ENCODE results near the gene DPP9. TPM values are rescaled to one million over a fixed set of nuclear protein-coding genes. Genes with fewer than 3 reads are reported as not detected.

DPP9 gene
- polyA plus RNA-seq, 3 donors, result 12.6 to 23.8 (median 13.9) TPM

GRCh38 chr19:4640247-4641000 lies 83.2 kb downstream of the DPP9 start:
- intact Hi-C loops (cut with micrococcal nuclease), result no loop called here
- peaks cover 0 to 3% (median 2%) of the 10 kb centered on the region in 3 donors for H3K27me3 Mint-ChIP-seq (ENCODE audit: low read depth in 3 of 3)
- H4K20me1 ChIP-seq (ENCODE audit: insufficient read depth, low read length), result peaks cover 9% of the 10 kb centered on the region
- WGBS (ENCODE audit: insufficient coverage), result 82% methylated on average over 14 of the region's 17 CpGs
- no peaks in the 10 kb centered on the region for H3K36me3 ChIP-seq (replicated peaks in 1 of 2; ENCODE audit: control insufficient read depth in 1 of 2, insufficient read depth in 2 of 2, low read length in 2 of 2)
- peak overlapping the region; percentile 98 to 99 for H3K4me3 Mint-ChIP-seq
- no peak for DNase-seq
- no peak for TF ChIP-seq CTCF (IDR thresholded peaks at IDR 0.05)
- H3K9ac ChIP-seq (ENCODE audit: insufficient read depth, low read length, poor library complexity, severe bottlenecking), result peak overlapping the region; percentile 84
- peak overlapping the region in 2 of 7 donors; percentile 61 to 75 for H3K27ac Mint-ChIP-seq
- no peaks in the 10 kb centered on the region for H3K9me3 Mint-ChIP-seq
- peaks cover 43 to 52% of the 10 kb centered on the region in 2 donors for H3K4me1 ChIP-seq (ENCODE audit: control insufficient read depth in 1 of 2, insufficient read depth in 2 of 2, low read length in 2 of 2)
- peak overlapping the region; percentile 94 for H2AFZ ChIP-seq (ENCODE audit: insufficient read depth, low read depth, low read length, poor library complexity, severe bottlenecking)
- H3K4me1 Mint-ChIP-seq, result peaks cover 38% of the 10 kb centered on the region
- H3K4me3 ChIP-seq (replicated peaks in 1 of 3; ENCODE audit: low read depth in 2 of 3, low read length in 3 of 3), result peak overlapping the region; percentile 94 to 99 (median 96)
- H3K9me3 ChIP-seq (replicated peaks in 1 of 2; ENCODE audit: control insufficient read depth in 1 of 2, insufficient read depth in 1 of 2, low read length in 2 of 2), result no peaks in the 10 kb centered on the region
- H3K27ac ChIP-seq (ENCODE audit: low read depth in 1 of 2, low read length in 2 of 2), result peak overlapping the region in 1 of 2 donors; percentile 81
- H3K4me2 ChIP-seq (replicated peaks; ENCODE audit: extremely low read depth, low read length, poor library complexity, severe bottlenecking), result peak overlapping the region; percentile 99
- peaks cover 0 to 3% of the 10 kb centered on the region in 2 donors for H3K36me3 Mint-ChIP-seq
- H3K27me3 ChIP-seq (ENCODE audit: control insufficient read depth in 2 of 2, insufficient read depth in 2 of 2, low read length in 2 of 2), result no peaks in the 10 kb centered on the region
- H3K79me2 ChIP-seq (ENCODE audit: insufficient read depth, low read length), result peaks cover 23% of the 10 kb centered on the region

GRCh38 chr19:4639531-4640246 lies 84.0 kb downstream of the DPP9 start:
- Histone ChIP-seq H3K27me3 (ENCODE audit: control insufficient read depth in 2 of 2, insufficient read depth in 2 of 2, low read length in 2 of 2) (no peaks in the 10 kb centered on the region), H3K4me2 (replicated peaks; ENCODE audit: extremely low read depth, low read length, poor library complexity, severe bottlenecking) (peak overlapping the region; percentile 99), H3K79me2 (ENCODE audit: insufficient read depth, low read length) (peaks cover 23% of the 10 kb centered on the region), H3K36me3 (replicated peaks in 1 of 2; ENCODE audit: control insufficient read depth in 1 of 2, insufficient read depth in 2 of 2, low read length in 2 of 2) (no peaks in the 10 kb centered on the region), H3K4me1 (ENCODE audit: control insufficient read depth in 1 of 2, insufficient read depth in 2 of 2, low read length in 2 of 2) (peaks cover 49 to 58% of the 10 kb centered on the region in 2 donors), H3K9me3 (replicated peaks in 1 of 2; ENCODE audit: control insufficient read depth in 1 of 2, insufficient read depth in 1 of 2, low read length in 2 of 2) (no peaks in the 10 kb centered on the region), H3K27ac (ENCODE audit: low read depth in 1 of 2, low read length in 2 of 2) (peak overlapping the region; percentile 36 to 81), H4K20me1 (ENCODE audit: insufficient read depth, low read length) (peaks cover 9% of the 10 kb centered on the region), H3K9ac (ENCODE audit: insufficient read depth, low read length, poor library complexity, severe bottlenecking) (peak overlapping the region; percentile 84), H2AFZ (ENCODE audit: insufficient read depth, low read depth, low read length, poor library complexity, severe bottlenecking) (peak overlapping the region; percentile 94), H3K4me3 (replicated peaks in 1 of 3; ENCODE audit: low read depth in 2 of 3, low read length in 3 of 3) (peak overlapping the region; percentile 94 to 99 (median 96))
- H3K36me3 Mint-ChIP-seq, result peaks cover 0 to 3% of the 10 kb centered on the region in 2 donors
- H3K4me1 Mint-ChIP-seq, result peaks cover 46% of the 10 kb centered on the region
- H3K27me3 Mint-ChIP-seq (ENCODE audit: low read depth in 3 of 3), result peaks cover 0 to 5% (median 2%) of the 10 kb centered on the region in 3 donors
- peak overlapping the region; percentile 98 to 99 for H3K4me3 Mint-ChIP-seq
- no peak for DNase-seq
- H3K27ac Mint-ChIP-seq, result peak overlapping the region; percentile 67 to 96 (median 87)
- no peak for TF ChIP-seq CTCF (IDR thresholded peaks at IDR 0.05)
- H3K9me3 Mint-ChIP-seq, result no peaks in the 10 kb centered on the region
- WGBS (ENCODE audit: insufficient coverage), result 6% methylated on average over 30 of the region's 39 CpGs
- intact Hi-C loops (cut with micrococcal nuclease), result loop anchor here (1.0 to 5.0 kb wide), 3 partner anchors 97 to 168 kb away; partner anchors contain the start of gene LRG1 (in 2 of the 2)

Data from CD14-positive monocyte (primary cell).